ENCODE measurements around the gene PPFIA1. TPM values are rescaled to one million over a fixed set of nuclear protein-coding genes. Genes with fewer than 3 reads are reported as not detected.

PPFIA1 gene
- total and polyA plus RNA-seq, 2 of the 13 experiments (the other 11 are each of a cell fraction or from before 2014, with no cell fraction given), result 29.9 to 45.2 TPM

DNA sequence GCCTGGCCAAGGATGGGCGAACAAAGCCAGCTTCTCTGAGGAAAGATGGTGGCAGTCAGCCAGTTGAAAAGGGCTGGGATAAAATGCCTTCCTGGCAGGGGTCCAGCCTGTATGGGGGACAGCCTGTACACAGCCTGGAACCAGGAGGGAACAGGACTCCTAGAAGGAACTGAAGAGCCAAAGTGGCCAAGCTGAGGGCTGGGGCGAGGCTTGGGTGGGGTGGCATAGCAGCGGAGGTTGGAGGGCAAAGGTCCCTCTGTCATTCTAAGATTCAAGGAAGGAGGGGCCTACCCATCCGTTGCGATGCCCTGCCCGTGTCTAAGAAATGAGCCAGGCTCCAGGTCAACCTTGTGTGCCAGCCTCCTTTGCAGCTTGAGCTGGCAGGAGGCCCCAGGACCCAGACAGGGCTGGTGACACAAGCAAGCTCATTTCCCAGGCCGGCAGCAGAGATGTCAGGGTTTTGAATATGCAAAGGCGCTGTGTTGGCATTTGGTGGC, 44.8 kb upstream of the PPFIA1 start:
- CTCF ChIA-PET (ENCODE audit: low intra/inter-chr PET ratio, low total read pairs), result no interaction called here
- H3K79me2 ChIP-seq (ENCODE audit: insufficient read depth, low read length), result no peaks in the 10 kb centered on the region
- H3K4me1 ChIP-seq (ENCODE audit: insufficient read depth, low read length), result peaks cover 21% of the 10 kb centered on the region; the same call in 1 of the 2 replicates
- no peak for FAIRE-seq
- no peaks in the 10 kb centered on the region for H3K9me3 ChIP-seq (ENCODE audit: low read length)
- no peaks in the 10 kb centered on the region for H4K20me1 ChIP-seq (ENCODE audit: insufficient read depth, low read length)
- peak; percentile 20; the same call in 1 of the 3 replicates for ATAC-seq
- no TSS peak for BruUV-seq (replicated peaks)
- POLR2A ChIA-PET, result no interaction called here
- intact Hi-C loops (cut with micrococcal nuclease; ENCODE audit: unreplicated experiment), result no loop called here
- H3K27ac ChIP-seq (ENCODE audit: extremely low read length, insufficient read depth, low read length), result no peak overlapping the region
- 25% methylated on average over 5 of the region's 8 CpGs for WGBS (ENCODE audit: low lambda C conversion rate)
- no peak overlapping the region for H2AFZ ChIP-seq (ENCODE audit: low read length)
- peaks cover 3 to 17% of the 10 kb centered on the region in 2 experiments for H3K27me3 ChIP-seq (ENCODE audit: control insufficient read depth in 1 of 2, insufficient read depth in 2 of 2, low read length in 2 of 2)
- H3K9ac ChIP-seq (ENCODE audit: insufficient read depth, low read depth, low read length), result no peak overlapping the region
- H3K4me2 ChIP-seq (ENCODE audit: low read depth, low read length), result no peak overlapping the region
- no peak overlapping the region for H3K4me3 ChIP-seq (replicated peaks in 1 of 3; ENCODE audit: insufficient read depth in 1 of 3, low read depth in 2 of 3, low read length in 3 of 3)
- in situ Hi-C loops (cut with HindIII; ENCODE audit: extremely low pct_ligation_motif_present, low pct_unique_long_range_greater_than_20kb), result no loop called here
- no peaks in the 10 kb centered on the region for H3K36me3 ChIP-seq (replicated peaks in 1 of 2; ENCODE audit: control insufficient read depth in 1 of 2, insufficient read depth in 2 of 2, low read length in 2 of 2)
- no peak for DNase-seq (ENCODE audit: low spot score)
- TF ChIP-seq, protein P1, sequence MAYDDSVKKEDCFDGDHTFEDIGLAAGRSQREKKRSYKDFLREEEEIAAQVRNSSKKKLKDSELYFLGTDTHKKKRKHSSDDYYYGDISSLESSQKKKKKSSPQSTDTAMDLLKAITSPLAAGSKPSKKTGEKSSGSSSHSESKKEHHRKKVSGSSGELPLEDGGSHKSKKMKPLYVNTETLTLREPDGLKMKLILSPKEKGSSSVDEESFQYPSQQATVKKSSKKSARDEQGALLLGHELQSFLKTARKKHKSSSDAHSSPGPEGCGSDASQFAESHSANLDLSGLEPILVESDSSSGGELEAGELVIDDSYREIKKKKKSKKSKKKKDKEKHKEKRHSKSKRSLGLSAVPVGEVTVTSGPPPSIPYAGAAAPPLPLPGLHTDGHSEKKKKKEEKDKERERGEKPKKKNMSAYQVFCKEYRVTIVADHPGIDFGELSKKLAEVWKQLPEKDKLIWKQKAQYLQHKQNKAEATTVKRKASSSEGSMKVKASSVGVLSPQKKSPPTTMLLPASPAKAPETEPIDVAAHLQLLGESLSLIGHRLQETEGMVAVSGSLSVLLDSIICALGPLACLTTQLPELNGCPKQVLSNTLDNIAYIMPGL (CRISPR knock-in tag; IDR thresholded peaks at IDR 0.05; ENCODE audit: borderline replicate concordance in 1 of 2, low read depth in 1 of 2), result no peak
- no peak for TF ChIP-seq PAF1 (CRISPR knock-in tag; IDR thresholded peaks at IDR 0.05)
- no peak for TF ChIP-seq ZNF557 (CRISPR knock-in tag; IDR thresholded peaks at IDR 0.05)
- TF ChIP-seq MTA3 (CRISPR knock-in tag; IDR thresholded peaks at IDR 0.05), result no peak
- no peak for TF ChIP-seq SPEN (CRISPR knock-in tag; IDR thresholded peaks at IDR 0.05; ENCODE audit: low read depth)
- TF ChIP-seq ZNF329 (CRISPR knock-in tag; IDR thresholded peaks at IDR 0.05; ENCODE audit: low read depth), result no peak
- TF ChIP-seq BRCA1 (CRISPR knock-in tag; IDR thresholded peaks at IDR 0.05), result no peak
- TF ChIP-seq KLF9 (CRISPR knock-in tag; IDR thresholded peaks at IDR 0.05; ENCODE audit: low read depth), result no peak
- no peak for TF ChIP-seq SNAI1 (CRISPR knock-in tag; IDR thresholded peaks at IDR 0.05; ENCODE audit: borderline replicate concordance)
- TF ChIP-seq, protein P2, sequence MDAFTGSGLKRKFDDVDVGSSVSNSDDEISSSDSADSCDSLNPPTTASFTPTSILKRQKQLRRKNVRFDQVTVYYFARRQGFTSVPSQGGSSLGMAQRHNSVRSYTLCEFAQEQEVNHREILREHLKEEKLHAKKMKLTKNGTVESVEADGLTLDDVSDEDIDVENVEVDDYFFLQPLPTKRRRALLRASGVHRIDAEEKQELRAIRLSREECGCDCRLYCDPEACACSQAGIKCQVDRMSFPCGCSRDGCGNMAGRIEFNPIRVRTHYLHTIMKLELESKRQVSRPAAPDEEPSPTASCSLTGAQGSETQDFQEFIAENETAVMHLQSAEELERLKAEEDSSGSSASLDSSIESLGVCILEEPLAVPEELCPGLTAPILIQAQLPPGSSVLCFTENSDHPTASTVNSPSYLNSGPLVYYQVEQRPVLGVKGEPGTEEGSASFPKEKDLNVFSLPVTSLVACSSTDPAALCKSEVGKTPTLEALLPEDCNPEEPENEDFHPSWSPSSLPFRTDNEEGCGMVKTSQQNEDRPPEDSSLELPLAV (CRISPR knock-in tag; conservative IDR thresholded peaks at IDR 0.05; ENCODE audit: low read depth), result no peak
- no peak for TF ChIP-seq ZNF547 (CRISPR knock-in tag; IDR thresholded peaks at IDR 0.05)
- TF ChIP-seq ZNF891 (CRISPR knock-in tag; IDR thresholded peaks at IDR 0.05), result no peak
- TF ChIP-seq, protein P3, sequence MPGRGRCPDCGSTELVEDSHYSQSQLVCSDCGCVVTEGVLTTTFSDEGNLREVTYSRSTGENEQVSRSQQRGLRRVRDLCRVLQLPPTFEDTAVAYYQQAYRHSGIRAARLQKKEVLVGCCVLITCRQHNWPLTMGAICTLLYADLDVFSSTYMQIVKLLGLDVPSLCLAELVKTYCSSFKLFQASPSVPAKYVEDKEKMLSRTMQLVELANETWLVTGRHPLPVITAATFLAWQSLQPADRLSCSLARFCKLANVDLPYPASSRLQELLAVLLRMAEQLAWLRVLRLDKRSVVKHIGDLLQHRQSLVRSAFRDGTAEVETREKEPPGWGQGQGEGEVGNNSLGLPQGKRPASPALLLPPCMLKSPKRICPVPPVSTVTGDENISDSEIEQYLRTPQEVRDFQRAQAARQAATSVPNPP (CRISPR knock-in tag; IDR thresholded peaks at IDR 0.05), result no peak
- no peak for TF ChIP-seq CEBPB (IDR thresholded peaks at IDR 0.05; ENCODE audit: borderline replicate concordance, low read depth, low read length)
- TF ChIP-seq SIX4 (CRISPR knock-in tag; IDR thresholded peaks at IDR 0.05), result no peak
- TF ChIP-seq, protein P4, sequence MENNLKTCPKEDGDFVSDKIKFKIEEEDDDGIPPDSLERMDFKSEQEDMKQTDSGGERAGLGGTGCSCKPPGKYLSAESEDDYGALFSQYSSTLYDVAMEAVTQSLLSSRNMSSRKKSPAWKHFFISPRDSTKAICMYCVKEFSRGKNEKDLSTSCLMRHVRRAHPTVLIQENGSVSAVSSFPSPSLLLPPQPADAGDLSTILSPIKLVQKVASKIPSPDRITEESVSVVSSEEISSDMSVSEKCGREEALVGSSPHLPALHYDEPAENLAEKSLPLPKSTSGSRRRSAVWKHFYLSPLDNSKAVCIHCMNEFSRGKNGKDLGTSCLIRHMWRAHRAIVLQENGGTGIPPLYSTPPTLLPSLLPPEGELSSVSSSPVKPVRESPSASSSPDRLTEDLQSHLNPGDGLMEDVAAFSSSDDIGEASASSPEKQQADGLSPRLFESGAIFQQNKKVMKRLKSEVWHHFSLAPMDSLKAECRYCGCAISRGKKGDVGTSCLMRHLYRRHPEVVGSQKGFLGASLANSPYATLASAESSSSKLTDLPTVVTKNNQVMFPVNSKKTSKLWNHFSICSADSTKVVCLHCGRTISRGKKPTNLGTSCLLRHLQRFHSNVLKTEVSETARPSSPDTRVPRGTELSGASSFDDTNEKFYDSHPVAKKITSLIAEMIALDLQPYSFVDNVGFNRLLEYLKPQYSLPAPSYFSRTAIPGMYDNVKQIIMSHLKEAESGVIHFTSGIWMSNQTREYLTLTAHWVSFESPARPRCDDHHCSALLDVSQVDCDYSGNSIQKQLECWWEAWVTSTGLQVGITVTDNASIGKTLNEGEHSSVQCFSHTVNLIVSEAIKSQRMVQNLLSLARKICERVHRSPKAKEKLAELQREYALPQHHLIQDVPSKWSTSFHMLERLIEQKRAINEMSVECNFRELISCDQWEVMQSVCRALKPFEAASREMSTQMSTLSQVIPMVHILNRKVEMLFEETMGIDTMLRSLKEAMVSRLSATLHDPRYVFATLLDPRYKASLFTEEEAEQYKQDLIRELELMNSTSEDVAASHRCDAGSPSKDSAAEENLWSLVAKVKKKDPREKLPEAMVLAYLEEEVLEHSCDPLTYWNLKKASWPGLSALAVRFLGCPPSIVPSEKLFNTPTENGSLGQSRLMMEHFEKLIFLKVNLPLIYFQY (CRISPR knock-in tag; IDR thresholded peaks at IDR 0.05; ENCODE audit: borderline replicate concordance), result no peak
- no peak for TF ChIP-seq HDAC6 (IDR thresholded peaks at IDR 0.05; ENCODE audit: low read depth, low read length)
- TF ChIP-seq ZFX (CRISPR knock-in tag; IDR thresholded peaks at IDR 0.05; ENCODE audit: low read depth), result no peak

Data from HepG2 (cell line).